Epithelial cell of esophagus (primary cell): ENCODE data around the gene CNTNAP2.

Experiments used
- DNase-seq: peaks from one replicate; pipeline ENCODE4 v3.0.0; 2010; ENCODE audit warnings: low read depth
- H3K4me3 ChIP-seq: 2 replicates; pipeline ENCODE4 v1.5.1; 2011; ENCODE audit warnings: mild to moderate bottlenecking, low read length, control low read depth
- CTCF ChIP-seq: IDR thresholded peaks from 2 replicates; pipeline ENCODE4 v1.5.1; 2011; ENCODE audit warnings: low read depth, mild to moderate bottlenecking, low read length, control low read depth, inconsistent platforms; ENCODE audit not compliant: insufficient read depth; ENCODE audit errors: missing control alignments

Gene CNTNAP2

GRCh38 chr7:147276783-147277370, 1160.3 kb downstream of the CNTNAP2 start:
- no peak overlapping the region for H3K4me3 ChIP-seq
- DNase-seq, result no peak
- TF ChIP-seq CTCF, result no peak

DNA sequence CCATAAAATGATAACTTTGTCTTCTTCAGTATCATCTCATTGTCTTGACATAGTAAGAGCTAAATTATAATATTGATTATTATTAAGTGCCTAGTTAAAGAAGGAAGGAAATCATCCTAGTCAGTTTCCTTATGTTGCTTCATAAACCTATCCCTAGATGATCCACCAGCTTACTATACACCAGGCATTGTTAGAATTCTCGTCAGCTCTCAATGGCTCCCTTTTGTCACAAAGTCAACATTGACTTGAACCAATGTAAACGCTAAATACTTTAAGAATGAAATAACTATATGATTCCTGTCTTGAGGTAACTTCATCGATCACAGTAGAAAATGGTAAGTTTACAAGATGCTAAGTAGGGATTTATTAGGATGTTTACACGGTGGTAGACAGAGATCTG, 1162.9 kb downstream of the CNTNAP2 start:
- TF ChIP-seq CTCF, result no peak
- no peak overlapping the region for H3K4me3 ChIP-seq
- no peak for DNase-seq

DNA sequence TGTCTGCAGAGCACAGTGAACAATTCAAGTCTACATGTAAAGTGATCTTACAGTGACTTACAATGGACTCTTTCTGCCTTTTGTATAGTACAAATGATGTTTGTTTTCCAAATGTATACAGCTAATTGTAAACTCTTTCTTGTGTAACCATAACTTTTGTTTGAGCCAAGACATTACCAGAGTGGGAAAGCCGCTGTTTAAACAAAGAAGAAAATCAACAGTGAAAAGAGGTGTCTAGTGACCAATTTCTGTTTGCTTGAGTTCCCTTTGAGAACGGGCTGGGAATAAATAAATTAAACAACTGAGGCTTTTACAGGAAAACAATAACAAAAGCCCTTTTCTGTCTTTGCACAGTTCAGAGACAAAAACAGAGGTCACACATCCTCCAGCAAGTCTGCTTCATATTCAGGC, 1163.4 kb downstream of the CNTNAP2 start:
- no peak for DNase-seq

GRCh38 chr7:147282204-147282603, 1165.6 kb downstream of the CNTNAP2 start:
- TF ChIP-seq CTCF, result no peak
- DNase-seq, result no peak
- no peak overlapping the region for H3K4me3 ChIP-seq

More for the DNA sequence above, 1163.4 kb downstream of the CNTNAP2 start:
- no peak overlapping the region for H3K4me3 ChIP-seq
- no peak for TF ChIP-seq CTCF

- TF ChIP-seq CTCF, result no peak
- H3K4me3 ChIP-seq, result no peak overlapping the region
- no peak for DNase-seq
These were observed 1179.6 kb downstream of the CNTNAP2 start for GRCh38 chr7:147296201-147296600.

DNA sequence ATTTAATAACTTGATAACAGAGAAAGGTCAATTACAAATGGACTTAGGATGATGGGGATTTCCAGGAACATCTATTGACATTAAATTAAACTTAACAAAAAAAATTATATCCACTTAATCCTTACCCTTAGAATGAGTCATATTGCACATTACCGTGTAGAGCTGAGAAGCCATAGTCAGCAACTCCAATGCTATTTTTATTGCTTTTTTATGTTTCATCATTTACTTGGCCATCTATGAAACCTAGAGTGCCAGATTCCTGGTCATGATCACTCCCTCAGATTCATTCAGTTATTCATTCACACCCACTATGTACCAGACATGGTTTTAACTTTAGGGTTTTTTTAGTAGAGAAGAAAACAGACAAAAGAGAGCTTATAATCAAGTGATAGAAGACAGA, 1180.4 kb downstream of the CNTNAP2 start:
- no peak for DNase-seq

More for the DNA sequence above, 1180.4 kb downstream of the CNTNAP2 start:
- TF ChIP-seq CTCF, result no peak
- H3K4me3 ChIP-seq, result no peak overlapping the region
